Inflammatory macrophage (primary cell): ENCODE measurements around the gene HMCES.

Experiments used
- DNase-seq, 2 donors: peaks; one replicate each; pipeline ENCODE4 v3.0.0-alpha.2; 2020 to 2022

Gene HMCES

GRCh38 chr3:129349791-129350190 is 71.1 kb downstream of the HMCES start:
- DNase-seq, result no peak

- DNase-seq, result no peak
Observed at GRCh38 chr3:129352045-129352444, 73.4 kb downstream of the HMCES start.

GRCh38 chr3:129352650-129353588 is 74.2 kb downstream of the HMCES start:
- no peak for DNase-seq

GRCh38 chr3:129353589-129353941 is 74.9 kb downstream of the HMCES start:
- no peak for DNase-seq
